Neural progenitor cell (in vitro differentiated cells): Measurements from ENCODE around the gene NCOR1.

Experiments
- EZH2 ChIP-seq: fragments of 200-600 bp; sonication (generic); IDR thresholded peaks from 2 replicates; pipeline ENCODE4 v1.6.1; 2017; ENCODE audit warnings: antibody characterized with exemption, mild to moderate bottlenecking, moderate library complexity
- TF ChIP-seq, protein P1 (sequence below): fragments of 200-600 bp; sonication (generic); IDR thresholded peaks from 2 replicates; pipeline ENCODE4 v1.5.1; 2017; ENCODE audit warnings: antibody characterized with exemption, mild to moderate bottlenecking

DNA sequence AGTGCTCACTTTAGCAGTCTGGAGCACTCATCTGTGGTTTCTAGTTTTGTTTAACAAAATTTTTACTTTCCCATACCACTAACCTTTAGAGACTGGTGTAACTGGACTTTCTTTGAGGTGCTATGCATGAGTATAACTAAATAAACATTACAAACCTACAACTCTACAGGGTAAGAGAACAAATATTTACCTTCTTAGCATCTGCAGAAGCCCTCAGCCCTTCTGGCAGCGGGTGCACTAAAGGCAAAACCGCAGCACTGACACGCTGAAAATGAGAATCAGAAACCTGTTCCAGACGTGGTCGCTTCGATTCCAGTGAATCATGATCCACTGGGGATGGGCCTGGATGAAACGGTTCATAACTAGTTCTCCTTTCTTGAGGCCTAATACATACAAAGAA, 43.7 kb downstream of the NCOR1 start:
- TF ChIP-seq EZH2, result no peak
- TF ChIP-seq, protein P1, sequence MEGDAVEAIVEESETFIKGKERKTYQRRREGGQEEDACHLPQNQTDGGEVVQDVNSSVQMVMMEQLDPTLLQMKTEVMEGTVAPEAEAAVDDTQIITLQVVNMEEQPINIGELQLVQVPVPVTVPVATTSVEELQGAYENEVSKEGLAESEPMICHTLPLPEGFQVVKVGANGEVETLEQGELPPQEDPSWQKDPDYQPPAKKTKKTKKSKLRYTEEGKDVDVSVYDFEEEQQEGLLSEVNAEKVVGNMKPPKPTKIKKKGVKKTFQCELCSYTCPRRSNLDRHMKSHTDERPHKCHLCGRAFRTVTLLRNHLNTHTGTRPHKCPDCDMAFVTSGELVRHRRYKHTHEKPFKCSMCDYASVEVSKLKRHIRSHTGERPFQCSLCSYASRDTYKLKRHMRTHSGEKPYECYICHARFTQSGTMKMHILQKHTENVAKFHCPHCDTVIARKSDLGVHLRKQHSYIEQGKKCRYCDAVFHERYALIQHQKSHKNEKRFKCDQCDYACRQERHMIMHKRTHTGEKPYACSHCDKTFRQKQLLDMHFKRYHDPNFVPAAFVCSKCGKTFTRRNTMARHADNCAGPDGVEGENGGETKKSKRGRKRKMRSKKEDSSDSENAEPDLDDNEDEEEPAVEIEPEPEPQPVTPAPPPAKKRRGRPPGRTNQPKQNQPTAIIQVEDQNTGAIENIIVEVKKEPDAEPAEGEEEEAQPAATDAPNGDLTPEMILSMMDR, result no peak
